Upper lobe of left lung (tissue), 4 donors: ENCODE measurements around the gene RIMBP2.

Source experiments
- CTCF ChIP-seq, 6 experiments: fragments of 450-650 bp in 4 of 6; fragments of 200-600 bp in 2 of 6; sonication (generic) in 2 of 6; IDR thresholded peaks; one replicate each; pipeline ENCODE4 v1.5.1; 2016 to 2019; ENCODE audit warnings: antibody characterized with exemption in 6 of 6
- EP300 ChIP-seq, 4 donors: sonication (generic); formaldehyde crosslinking; IDR thresholded peaks; one replicate each; pipeline ENCODE4 v1.5.1; 2017; ENCODE audit warnings: antibody characterized with exemption in 4 of 4, control low read depth in 2 of 4
- POLR2A ChIP-seq, 4 donors: fragments of 450-650 bp; IDR thresholded peaks; one replicate each; pipeline ENCODE4 v1.5.1; 2016 to 2017; ENCODE audit warnings: antibody characterized with exemption in 4 of 4, mild to moderate bottlenecking in 2 of 4
- POLR2AphosphoS5 ChIP-seq, 2 donors: sonication (generic); formaldehyde crosslinking; IDR thresholded peaks; one replicate each; pipeline ENCODE4 v1.5.1; 2017; ENCODE audit warnings: antibody characterized with exemption in 2 of 2

- no peak for TF ChIP-seq CTCF (IDR thresholded peaks at IDR 0.05)
- TF ChIP-seq POLR2A (IDR thresholded peaks at IDR 0.05), result no peak
- no peak for TF ChIP-seq EP300 (IDR thresholded peaks at IDR 0.05)
- no peak for TF ChIP-seq POLR2AphosphoS5 (IDR thresholded peaks at IDR 0.05)
Observed at GRCh38 chr12:130508847-130509246, 207.3 kb downstream of the RIMBP2 start.
